ENCODE results near the gene TTC28. TPM values are rescaled to one million over a fixed set of nuclear protein-coding genes. Genes with fewer than 3 reads are reported as not detected.

Gene TTC28
- total RNA-seq, 1 experiment from 2014 or later = 11.2 TPM

GRCh38 chr22:28023774-28024173, 655.9 kb downstream of the TTC28 start:
- Histone ChIP-seq H3K4me2 (ENCODE audit: low read depth, low read length, poor library complexity, severe bottlenecking) (no peak overlapping the region), H3K4me1 (ENCODE audit: low read length) (no peaks in the 10 kb centered on the region), H3K9ac (ENCODE audit: low read length) (no peak overlapping the region), H3K4me3 (ENCODE audit: low read length) (no peak overlapping the region), H3K27me3 (ENCODE audit: low read length) (no peaks in the 10 kb centered on the region), H3K9me3 (ENCODE audit: low read length) (no peaks in the 10 kb centered on the region), H3K9me2 (replicated peaks; ENCODE audit: insufficient read depth, low read length) (no peaks in the 10 kb centered on the region), H3K27ac (ENCODE audit: low read length) (no peak overlapping the region), H3K79me2 (ENCODE audit: low read length) (no peaks in the 10 kb centered on the region), H4K20me1 (ENCODE audit: insufficient read depth, low read depth, low read length) (peaks cover 5% of the 10 kb centered on the region; the same call in 1 of the 2 replicates), H2AFZ (ENCODE audit: low read length) (no peak overlapping the region), H3K36me3 (ENCODE audit: insufficient read depth, low read length) (no peaks in the 10 kb centered on the region)
- DNase-seq = no peak

- no peak overlapping the region for H3K4me2 ChIP-seq (ENCODE audit: low read depth, low read length, poor library complexity, severe bottlenecking)
These were observed 656.6 kb downstream of the TTC28 start for GRCh38 chr22:28023036-28023435.

GRCh38 chr22:28021998-28022660, 657.5 kb downstream of the TTC28 start:
- no peaks in the 10 kb centered on the region for H3K4me1 ChIP-seq (ENCODE audit: low read length)
- no peak for DNase-seq

More at GRCh38 chr22:28023036-28023435, 656.6 kb downstream of the TTC28 start:
- Histone ChIP-seq H3K36me3 (ENCODE audit: insufficient read depth, low read length) (no peaks in the 10 kb centered on the region), H3K9ac (ENCODE audit: low read length) (no peak overlapping the region), H3K79me2 (ENCODE audit: low read length) (no peaks in the 10 kb centered on the region), H3K4me3 (ENCODE audit: low read length) (no peak overlapping the region), H2AFZ (ENCODE audit: low read length) (no peak overlapping the region), H3K4me1 (ENCODE audit: low read length) (no peaks in the 10 kb centered on the region), H4K20me1 (ENCODE audit: insufficient read depth, low read depth, low read length) (peaks cover 5% of the 10 kb centered on the region; the same call in 1 of the 2 replicates), H3K27me3 (ENCODE audit: low read length) (no peaks in the 10 kb centered on the region), H3K9me3 (ENCODE audit: low read length) (no peaks in the 10 kb centered on the region), H3K9me2 (replicated peaks; ENCODE audit: insufficient read depth, low read length) (no peaks in the 10 kb centered on the region), H3K27ac (ENCODE audit: low read length) (no peak overlapping the region)
- DNase-seq = no peak

GRCh38 chr22:28021116-28021997, 658.3 kb downstream of the TTC28 start:
- H3K79me2 ChIP-seq (ENCODE audit: low read length) = no peaks in the 10 kb centered on the region
- H2AFZ ChIP-seq (ENCODE audit: low read length) = no peak overlapping the region
- DNase-seq = no peak
- no peaks in the 10 kb centered on the region for H3K27me3 ChIP-seq (ENCODE audit: low read length)
- peaks cover 9% of the 10 kb centered on the region; the same call in 1 of the 2 replicates for H4K20me1 ChIP-seq (ENCODE audit: insufficient read depth, low read depth, low read length)
- no peaks in the 10 kb centered on the region for H3K9me3 ChIP-seq (ENCODE audit: low read length)
- H3K9me2 ChIP-seq (replicated peaks; ENCODE audit: insufficient read depth, low read length) = no peaks in the 10 kb centered on the region
- H3K4me1 ChIP-seq (ENCODE audit: low read length) = no peaks in the 10 kb centered on the region
- no peak overlapping the region for H3K27ac ChIP-seq (ENCODE audit: low read length)
- H3K4me2 ChIP-seq (ENCODE audit: low read depth, low read length, poor library complexity, severe bottlenecking) = no peak overlapping the region
- H3K9ac ChIP-seq (ENCODE audit: low read length) = no peak overlapping the region
- H3K36me3 ChIP-seq (ENCODE audit: insufficient read depth, low read length) = no peaks in the 10 kb centered on the region
- no peak overlapping the region for H3K4me3 ChIP-seq (ENCODE audit: low read length)

More at GRCh38 chr22:28021998-28022660, 657.5 kb downstream of the TTC28 start:
- H4K20me1 ChIP-seq (ENCODE audit: insufficient read depth, low read depth, low read length) = peaks cover 5% of the 10 kb centered on the region; the same call in 1 of the 2 replicates
- H3K9me2 ChIP-seq (replicated peaks; ENCODE audit: insufficient read depth, low read length) = no peaks in the 10 kb centered on the region
- no peak overlapping the region for H3K4me3 ChIP-seq (ENCODE audit: low read length)
- no peaks in the 10 kb centered on the region for H3K79me2 ChIP-seq (ENCODE audit: low read length)
- H3K9ac ChIP-seq (ENCODE audit: low read length) = no peak overlapping the region
- no peak overlapping the region for H3K27ac ChIP-seq (ENCODE audit: low read length)
- H3K4me2 ChIP-seq (ENCODE audit: low read depth, low read length, poor library complexity, severe bottlenecking) = no peak overlapping the region
- no peaks in the 10 kb centered on the region for H3K36me3 ChIP-seq (ENCODE audit: insufficient read depth, low read length)
- H3K9me3 ChIP-seq (ENCODE audit: low read length) = no peaks in the 10 kb centered on the region
- no peak overlapping the region for H2AFZ ChIP-seq (ENCODE audit: low read length)
- no peaks in the 10 kb centered on the region for H3K27me3 ChIP-seq (ENCODE audit: low read length)

- Histone ChIP-seq H3K4me3 (ENCODE audit: low read length) (no peak overlapping the region), H3K9me2 (replicated peaks; ENCODE audit: insufficient read depth, low read length) (no peaks in the 10 kb centered on the region), H3K4me2 (ENCODE audit: low read depth, low read length, poor library complexity, severe bottlenecking) (no peak overlapping the region), H3K4me1 (ENCODE audit: low read length) (no peaks in the 10 kb centered on the region), H3K27ac (ENCODE audit: low read length) (no peak overlapping the region), H3K9ac (ENCODE audit: low read length) (no peak overlapping the region), H3K9me3 (ENCODE audit: low read length) (no peaks in the 10 kb centered on the region), H2AFZ (ENCODE audit: low read length) (no peak overlapping the region), H3K36me3 (ENCODE audit: insufficient read depth, low read length) (no peaks in the 10 kb centered on the region), H3K27me3 (ENCODE audit: low read length) (no peaks in the 10 kb centered on the region), H3K79me2 (ENCODE audit: low read length) (no peaks in the 10 kb centered on the region), H4K20me1 (ENCODE audit: insufficient read depth, low read depth, low read length) (peaks cover 9% of the 10 kb centered on the region; the same call in 1 of the 2 replicates)
- peak; percentile 83 for DNase-seq
These were observed 659.5 kb downstream of the TTC28 start for GRCh38 chr22:28019881-28020861.

- no peak for DNase-seq
- Histone ChIP-seq H3K4me3 (ENCODE audit: low read length) (no peak overlapping the region), H3K27ac (ENCODE audit: low read length) (no peak overlapping the region), H3K36me3 (ENCODE audit: insufficient read depth, low read length) (no peaks in the 10 kb centered on the region), H4K20me1 (ENCODE audit: insufficient read depth, low read depth, low read length) (peaks cover 9% of the 10 kb centered on the region; the same call in 1 of the 2 replicates), H3K9me3 (ENCODE audit: low read length) (no peaks in the 10 kb centered on the region), H3K79me2 (ENCODE audit: low read length) (no peaks in the 10 kb centered on the region), H2AFZ (ENCODE audit: low read length) (no peak overlapping the region), H3K9me2 (replicated peaks; ENCODE audit: insufficient read depth, low read length) (no peaks in the 10 kb centered on the region), H3K9ac (ENCODE audit: low read length) (no peak overlapping the region), H3K4me2 (ENCODE audit: low read depth, low read length, poor library complexity, severe bottlenecking) (no peak overlapping the region), H3K27me3 (ENCODE audit: low read length) (no peaks in the 10 kb centered on the region), H3K4me1 (ENCODE audit: low read length) (no peaks in the 10 kb centered on the region)
These were observed 660.3 kb downstream of the TTC28 start for GRCh38 chr22:28019360-28019759.

GRCh38 chr22:28018461-28018927, 661.1 kb downstream of the TTC28 start:
- Histone ChIP-seq H3K4me2 (ENCODE audit: low read depth, low read length, poor library complexity, severe bottlenecking) (no peak overlapping the region), H4K20me1 (ENCODE audit: insufficient read depth, low read depth, low read length) (peaks cover 9% of the 10 kb centered on the region; the same call in 1 of the 2 replicates), H3K4me1 (ENCODE audit: low read length) (no peaks in the 10 kb centered on the region), H3K9ac (ENCODE audit: low read length) (no peak overlapping the region), H3K79me2 (ENCODE audit: low read length) (no peaks in the 10 kb centered on the region), H3K36me3 (ENCODE audit: insufficient read depth, low read length) (no peaks in the 10 kb centered on the region), H3K27me3 (ENCODE audit: low read length) (no peaks in the 10 kb centered on the region), H3K9me2 (replicated peaks; ENCODE audit: insufficient read depth, low read length) (no peaks in the 10 kb centered on the region), H3K4me3 (ENCODE audit: low read length) (no peak overlapping the region), H2AFZ (ENCODE audit: low read length) (no peak overlapping the region), H3K27ac (ENCODE audit: low read length) (no peak overlapping the region), H3K9me3 (ENCODE audit: low read length) (no peaks in the 10 kb centered on the region)
- no peak for DNase-seq
